ENCODE results near the gene TNS3. TPM values are rescaled to one million over a fixed set of nuclear protein-coding genes. Genes with fewer than 3 reads are reported as not detected.

TNS3 gene
- total and polyA plus RNA-seq, 10 of the 15 experiments (the other 5 are each of a cell fraction or from before 2014, with no cell fraction given): 0.27 to 2.7 (median 0.79) TPM

GRCh38 chr7:47484457-47484856, 97.5 kb downstream of the TNS3 start (continued):
- no peak for TF ChIP-seq YBX1 (IDR thresholded peaks at IDR 0.05)
- TF ChIP-seq, protein P1, sequence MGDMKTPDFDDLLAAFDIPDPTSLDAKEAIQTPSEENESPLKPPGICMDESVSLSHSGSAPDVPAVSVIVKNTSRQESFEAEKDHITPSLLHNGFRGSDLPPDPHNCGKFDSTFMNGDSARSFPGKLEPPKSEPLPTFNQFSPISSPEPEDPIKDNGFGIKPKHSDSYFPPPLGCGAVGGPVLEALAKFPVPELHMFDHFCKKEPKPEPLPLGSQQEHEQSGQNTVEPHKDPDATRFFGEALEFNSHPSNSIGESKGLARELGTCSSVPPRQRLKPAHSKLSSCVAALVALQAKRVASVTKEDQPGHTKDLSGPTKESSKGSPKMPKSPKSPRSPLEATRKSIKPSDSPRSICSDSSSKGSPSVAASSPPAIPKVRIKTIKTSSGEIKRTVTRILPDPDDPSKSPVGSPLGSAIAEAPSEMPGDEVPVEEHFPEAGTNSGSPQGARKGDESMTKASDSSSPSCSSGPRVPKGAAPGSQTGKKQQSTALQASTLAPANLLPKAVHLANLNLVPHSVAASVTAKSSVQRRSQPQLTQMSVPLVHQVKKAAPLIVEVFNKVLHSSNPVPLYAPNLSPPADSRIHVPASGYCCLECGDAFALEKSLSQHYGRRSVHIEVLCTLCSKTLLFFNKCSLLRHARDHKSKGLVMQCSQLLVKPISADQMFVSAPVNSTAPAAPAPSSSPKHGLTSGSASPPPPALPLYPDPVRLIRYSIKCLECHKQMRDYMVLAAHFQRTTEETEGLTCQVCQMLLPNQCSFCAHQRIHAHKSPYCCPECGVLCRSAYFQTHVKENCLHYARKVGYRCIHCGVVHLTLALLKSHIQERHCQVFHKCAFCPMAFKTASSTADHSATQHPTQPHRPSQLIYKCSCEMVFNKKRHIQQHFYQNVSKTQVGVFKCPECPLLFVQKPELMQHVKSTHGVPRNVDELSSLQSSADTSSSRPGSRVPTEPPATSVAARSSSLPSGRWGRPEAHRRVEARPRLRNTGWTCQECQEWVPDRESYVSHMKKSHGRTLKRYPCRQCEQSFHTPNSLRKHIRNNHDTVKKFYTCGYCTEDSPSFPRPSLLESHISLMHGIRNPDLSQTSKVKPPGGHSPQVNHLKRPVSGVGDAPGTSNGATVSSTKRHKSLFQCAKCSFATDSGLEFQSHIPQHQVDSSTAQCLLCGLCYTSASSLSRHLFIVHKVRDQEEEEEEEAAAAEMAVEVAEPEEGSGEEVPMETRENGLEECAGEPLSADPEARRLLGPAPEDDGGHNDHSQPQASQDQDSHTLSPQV (IDR thresholded peaks at IDR 0.05): no peak
- no peak for TF ChIP-seq ZBTB33 (IDR thresholded peaks at IDR 0.05)
- no peak for TF ChIP-seq NFXL1 (IDR thresholded peaks at IDR 0.05; ENCODE audit: borderline replicate concordance)
- TF ChIP-seq GATAD2B (conservative IDR thresholded peaks at IDR 0.05; ENCODE audit: low read depth): no peak

- Histone ChIP-seq H3K4me3 (no peak overlapping the region), H3K27me3 (replicated peaks in 1 of 2; ENCODE audit: control insufficient read depth in 2 of 2, insufficient read depth in 2 of 2, low read length in 1 of 2) (no peaks in the 10 kb centered on the region), H4K20me1 (ENCODE audit: control insufficient read depth, insufficient read depth) (no peaks in the 10 kb centered on the region), H2AFZ (ENCODE audit: control insufficient read depth, low read depth, low read length) (no peak overlapping the region), H3K4me1 (ENCODE audit: control insufficient read depth, insufficient read depth, low read length) (peaks cover 28% of the 10 kb centered on the region), H3K9ac (ENCODE audit: control insufficient read depth, insufficient read depth, low read length) (no peak overlapping the region), H3K36me3 (ENCODE audit: control insufficient read depth in 2 of 2, insufficient read depth in 2 of 2, low read length in 1 of 2) (no peaks in the 10 kb centered on the region), H3K9me3 (replicated peaks; ENCODE audit: control insufficient read depth, insufficient read depth, low read length) (no peaks in the 10 kb centered on the region), H3K79me2 (ENCODE audit: control insufficient read depth, insufficient read depth, low read length) (peaks cover 2% of the 10 kb centered on the region; the same call in 1 of the 2 replicates), H3K27ac (ENCODE audit: control insufficient read depth, insufficient read depth) (no peak overlapping the region), H3K4me2 (ENCODE audit: control insufficient read depth, insufficient read depth) (no peak overlapping the region)
- WGBS (ENCODE audit: insufficient coverage, insufficient replicate concordance, low lambda C conversion rate, missing lambda C conversion rate): 81% methylated on average over 16 of the region's 16 CpGs
- CTCF ChIA-PET: interaction anchor here (0.7 to 0.9 kb wide), 2 partner anchors 300 to 339 kb away, joined by 3 read pairs; no protein-coding TSS in a partner anchor
- DNase-seq (ENCODE audit: low read depth, low spot score): no peak
- no peak for FAIRE-seq
- RAD21 ChIA-PET (ENCODE audit: unreplicated experiment): no interaction called here
- no TSS peak for BruUV-seq (replicated peaks)
- ATAC-seq: no peak
- SMC1A ChIA-PET (ENCODE audit: uncharacterized antibody, unreplicated experiment): no interaction called here
- in situ Hi-C loops (cut with MboI): no loop called here
- POLR2A ChIA-PET: no interaction called here
- intact Hi-C loops (cut with micrococcal nuclease; ENCODE audit: unreplicated experiment): no loop called here
- TF ChIP-seq, protein P2, sequence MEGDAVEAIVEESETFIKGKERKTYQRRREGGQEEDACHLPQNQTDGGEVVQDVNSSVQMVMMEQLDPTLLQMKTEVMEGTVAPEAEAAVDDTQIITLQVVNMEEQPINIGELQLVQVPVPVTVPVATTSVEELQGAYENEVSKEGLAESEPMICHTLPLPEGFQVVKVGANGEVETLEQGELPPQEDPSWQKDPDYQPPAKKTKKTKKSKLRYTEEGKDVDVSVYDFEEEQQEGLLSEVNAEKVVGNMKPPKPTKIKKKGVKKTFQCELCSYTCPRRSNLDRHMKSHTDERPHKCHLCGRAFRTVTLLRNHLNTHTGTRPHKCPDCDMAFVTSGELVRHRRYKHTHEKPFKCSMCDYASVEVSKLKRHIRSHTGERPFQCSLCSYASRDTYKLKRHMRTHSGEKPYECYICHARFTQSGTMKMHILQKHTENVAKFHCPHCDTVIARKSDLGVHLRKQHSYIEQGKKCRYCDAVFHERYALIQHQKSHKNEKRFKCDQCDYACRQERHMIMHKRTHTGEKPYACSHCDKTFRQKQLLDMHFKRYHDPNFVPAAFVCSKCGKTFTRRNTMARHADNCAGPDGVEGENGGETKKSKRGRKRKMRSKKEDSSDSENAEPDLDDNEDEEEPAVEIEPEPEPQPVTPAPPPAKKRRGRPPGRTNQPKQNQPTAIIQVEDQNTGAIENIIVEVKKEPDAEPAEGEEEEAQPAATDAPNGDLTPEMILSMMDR (IDR thresholded peaks at IDR 0.05 in 2 of 3, conservative IDR thresholded peaks at IDR 0.05 in 1 of 3; ENCODE audit: control insufficient read depth in 2 of 3, extremely low read depth in 1 of 3, insufficient read depth in 1 of 3, low read depth in 3 of 3, low read length in 3 of 3): peak in 1 of 3 experiments; percentile 6; a peak in 1 of 6 replicates
- TF ChIP-seq TCF12 (IDR thresholded peaks at IDR 0.05; ENCODE audit: low read depth, low read length) (no peak), MTA2 (IDR thresholded peaks at IDR 0.05; ENCODE audit: low read depth) (no peak), STAT3 (IDR thresholded peaks at IDR 0.05; ENCODE audit: low read depth, low read length) (no peak), RAD21 (IDR thresholded peaks at IDR 0.05; ENCODE audit: insufficient read depth, low read depth, low read length) (peak; percentile 26; the same call in 1 of the 2 replicates), ASH2L (IDR thresholded peaks at IDR 0.05; ENCODE audit: borderline replicate concordance, low read depth) (no peak), SUZ12 (IDR thresholded peaks at IDR 0.05; ENCODE audit: unreplicated experiment) (no peak)
Observed at GRCh38 chr7:47483604-47484273, 98.2 kb downstream of the TNS3 start.

Measured in GM12878 (cell line).